GM18519 (cell line): ENCODE measurements around the gene MKNK1.

ENCODE experiments used
- ATAC-seq: cut with Tn5 transposase; IDR thresholded peaks from one replicate; pipeline ENCODE4 v1.9.1; 2021; ENCODE audit warnings: mild to moderate bottlenecking, moderate library complexity; ENCODE audit not compliant: unreplicated experiment, low FRiP score

The MKNK1 gene

GRCh38 chr1:46568461-46568891 is 35.6 kb downstream of the MKNK1 start:
- no peak for ATAC-seq

- no peak for ATAC-seq
Observed at GRCh38 chr1:46563341-46563740, 40.7 kb downstream of the MKNK1 start.

GRCh38 chr1:46562498-46562897 is 41.6 kb downstream of the MKNK1 start:
- ATAC-seq = no peak

GRCh38 chr1:46558966-46559365 is 45.1 kb downstream of the MKNK1 start:
- no peak for ATAC-seq

GRCh38 chr1:46558141-46558963 is 45.7 kb downstream of the MKNK1 start:
- no peak for ATAC-seq

- no peak for ATAC-seq
Observed at GRCh38 chr1:46557403-46557802, 46.7 kb downstream of the MKNK1 start.

GRCh38 chr1:46556822-46557221 is 47.2 kb downstream of the MKNK1 start:
- ATAC-seq = no peak

GRCh38 chr1:46555826-46556619 is 48.0 kb downstream of the MKNK1 start:
- ATAC-seq = no peak

- ATAC-seq = no peak
Observed at GRCh38 chr1:46554597-46555381, 49.3 kb downstream of the MKNK1 start.

GRCh38 chr1:46554236-46554596 is 49.9 kb downstream of the MKNK1 start:
- ATAC-seq = no peak

- no peak for ATAC-seq
Observed at GRCh38 chr1:46553506-46553905, 50.6 kb downstream of the MKNK1 start.

GRCh38 chr1:46552357-46553237 is 51.5 kb downstream of the MKNK1 start:
- ATAC-seq = no peak

- no peak for ATAC-seq
Observed at GRCh38 chr1:46551597-46552095, 52.4 kb downstream of the MKNK1 start, which contains the start of gene KNCN. Gene KNCN, minus strand, starts transcription at chr1:46551647. Its CDS starts 432 bp downstream, at chr1:46551215.

- ATAC-seq = no peak
Observed at GRCh38 chr1:46550751-46551231, 53.3 kb downstream of the MKNK1 start.

GRCh38 chr1:46549697-46550681 is 54.1 kb downstream of the MKNK1 start:
- ATAC-seq = no peak

GRCh38 chr1:46547481-46548383 is 56.3 kb downstream of the MKNK1 start:
- no peak for ATAC-seq

GRCh38 chr1:46546210-46546609 is 57.9 kb downstream of the MKNK1 start:
- no peak for ATAC-seq
